ENCODE results near the gene OR4F6.

OR4F6 gene

DNA sequence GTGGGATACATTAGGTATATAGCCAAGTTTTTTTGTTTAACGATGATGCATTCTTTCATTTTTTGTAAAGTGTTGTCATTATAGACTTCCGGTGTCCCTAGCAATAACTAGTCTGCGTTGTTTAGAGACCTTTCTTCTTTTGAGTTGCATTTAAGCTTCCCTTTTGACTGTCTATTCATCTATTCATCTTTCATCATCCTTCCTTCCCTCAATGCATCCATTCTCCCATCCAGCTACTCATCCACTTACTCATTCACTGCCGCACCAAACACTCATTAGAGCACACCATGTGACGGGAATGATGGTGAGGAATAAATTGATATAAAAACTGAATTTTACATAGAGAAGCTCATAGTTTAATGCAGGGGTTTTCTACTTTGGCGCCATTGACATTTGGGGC is 41.6 kb downstream of the OR4F6 start:
- no peak overlapping the region for H3K4me3 ChIP-seq (replicated peaks; ENCODE audit: low read depth, low read length)
- no peak for DNase-seq (ENCODE audit: low read depth)
- TF ChIP-seq, protein P1, sequence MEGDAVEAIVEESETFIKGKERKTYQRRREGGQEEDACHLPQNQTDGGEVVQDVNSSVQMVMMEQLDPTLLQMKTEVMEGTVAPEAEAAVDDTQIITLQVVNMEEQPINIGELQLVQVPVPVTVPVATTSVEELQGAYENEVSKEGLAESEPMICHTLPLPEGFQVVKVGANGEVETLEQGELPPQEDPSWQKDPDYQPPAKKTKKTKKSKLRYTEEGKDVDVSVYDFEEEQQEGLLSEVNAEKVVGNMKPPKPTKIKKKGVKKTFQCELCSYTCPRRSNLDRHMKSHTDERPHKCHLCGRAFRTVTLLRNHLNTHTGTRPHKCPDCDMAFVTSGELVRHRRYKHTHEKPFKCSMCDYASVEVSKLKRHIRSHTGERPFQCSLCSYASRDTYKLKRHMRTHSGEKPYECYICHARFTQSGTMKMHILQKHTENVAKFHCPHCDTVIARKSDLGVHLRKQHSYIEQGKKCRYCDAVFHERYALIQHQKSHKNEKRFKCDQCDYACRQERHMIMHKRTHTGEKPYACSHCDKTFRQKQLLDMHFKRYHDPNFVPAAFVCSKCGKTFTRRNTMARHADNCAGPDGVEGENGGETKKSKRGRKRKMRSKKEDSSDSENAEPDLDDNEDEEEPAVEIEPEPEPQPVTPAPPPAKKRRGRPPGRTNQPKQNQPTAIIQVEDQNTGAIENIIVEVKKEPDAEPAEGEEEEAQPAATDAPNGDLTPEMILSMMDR (IDR thresholded peaks at IDR 0.05; ENCODE audit: low read length, missing control alignments) = no peak

DNA sequence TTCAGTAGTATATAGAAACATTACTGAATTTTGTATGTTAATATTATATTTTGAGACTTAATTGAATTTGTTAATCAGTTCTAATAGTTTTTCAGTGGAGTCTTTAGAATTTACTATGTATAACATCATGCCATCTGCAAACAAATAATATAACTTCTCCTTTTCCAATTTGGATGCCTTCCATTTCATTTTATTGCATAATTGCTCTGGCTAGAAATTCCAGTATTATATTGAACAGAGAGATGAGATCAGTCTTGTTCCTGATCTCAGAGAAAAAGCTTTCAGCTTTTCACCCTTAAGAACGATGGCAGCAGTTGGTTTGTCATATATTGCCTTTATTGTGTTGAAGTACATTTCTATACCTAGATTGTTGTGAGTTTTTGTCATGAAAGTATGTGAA is 49.0 kb downstream of the OR4F6 start:
- DNase-seq (ENCODE audit: low read depth) = no peak
- TF ChIP-seq, protein P1 (IDR thresholded peaks at IDR 0.05; ENCODE audit: low read length, missing control alignments) = no peak
- no peak overlapping the region for H3K4me3 ChIP-seq (replicated peaks; ENCODE audit: low read depth, low read length)

Measured in fibroblast of pulmonary artery (primary cell).